MCF 10A (cell line): ENCODE results near the gene HS6ST1. TPM values are rescaled to one million over a fixed set of nuclear protein-coding genes. Genes with fewer than 3 reads are reported as not detected.

Source experiments
- BruUV-seq: library from RNA; stranded (reverse); fragments of 400-500 nt; replicated peaks from 2 replicates; lab custom pipeline; 2021; lab: Mats Ljungman, UMichigan
- CTCF ChIA-PET: fragments of 300-600 bp; sonication (Branson Sonifier 250); formaldehyde crosslinking; extraction: SDS; loops from one replicate; lab custom pipeline; 2021; ENCODE audit warnings: antibody characterized with exemption, inconsistent platforms; lab: Yijun Ruan, JAX
- POLR2A ChIA-PET: fragments of 300-600, 350-650 bp; sonication (Branson Sonifier 250); formaldehyde crosslinking; extraction: SDS; loops from one replicate; lab custom pipeline; 2020; ENCODE audit warnings: antibody characterized with exemption, inconsistent platforms; lab: Yijun Ruan, JAX
- DNase-seq: peaks from one replicate; pipeline ENCODE4 v3.0.0-alpha.2; 2018; ENCODE audit not compliant: unreplicated experiment
- H3K27ac Mint-ChIP-seq: one replicate; pipeline ENCODE4 v1.8.0; 2022; ENCODE audit warnings: mild to moderate bottlenecking, low read depth, mixed read lengths; ENCODE audit not compliant: unreplicated experiment
- H3K27me3 Mint-ChIP-seq: one replicate; pipeline ENCODE4 v1.8.0; 2022; ENCODE audit warnings: mixed read lengths; ENCODE audit not compliant: insufficient read depth, unreplicated experiment
- H3K36me3 Mint-ChIP-seq: one replicate; pipeline ENCODE4 v1.8.0; 2022; ENCODE audit warnings: mild to moderate bottlenecking, moderate library complexity, mixed read lengths; ENCODE audit not compliant: insufficient read depth, unreplicated experiment
- H3K4me1 Mint-ChIP-seq: one replicate; pipeline ENCODE4 v1.8.0; 2022; ENCODE audit warnings: mixed read lengths; ENCODE audit not compliant: insufficient read depth, unreplicated experiment
- H3K4me3 Mint-ChIP-seq: one replicate; pipeline ENCODE4 v1.8.0; 2022; ENCODE audit warnings: mild to moderate bottlenecking, moderate library complexity, mixed read lengths; ENCODE audit not compliant: unreplicated experiment
- H3K9me3 Mint-ChIP-seq: one replicate; pipeline ENCODE4 v1.8.0; 2022; ENCODE audit warnings: mixed read lengths; ENCODE audit not compliant: unreplicated experiment
- CTCF ChIP-seq: fragments of 200-600 bp; IDR thresholded peaks from one replicate; pipeline ENCODE4 v1.8.0; 2022; ENCODE audit warnings: antibody characterized with exemption, mild to moderate bottlenecking; ENCODE audit not compliant: unreplicated experiment
- intact Hi-C: fragments of 100-400 bp; cut with micrococcal nuclease; formaldehyde crosslinking; loops from 2 replicates; pipeline ENCODE4 v1.14.1; 2022
- total RNA-seq: library from RNA; stranded (reverse); gene quantifications from 2 replicates; pipeline ENCODE4 v1.2.3, GENCODE V29; 2022

Gene HS6ST1
- total RNA-seq, 1 experiment from 2014 or later = 9.6 TPM

GRCh38 chr2:128309280-128310093, 9.2 kb downstream of the HS6ST1 start:
- Mint-ChIP-seq H3K27ac (no peak overlapping the region), H3K27me3 (no peaks in the 10 kb centered on the region), H3K36me3 (no peaks in the 10 kb centered on the region), H3K4me1 (peaks cover 26% of the 10 kb centered on the region), H3K4me3 (no peak overlapping the region), H3K9me3 (no peaks in the 10 kb centered on the region)
- ChIA-PET CTCF (interaction anchor here (0.7 to 1.5 kb wide), 3 partner anchors 11 to 427 kb away, joined by 3 to 7 read pairs (median 3); no protein-coding TSS in a partner anchor), POLR2A (interaction anchor here (0.6 to 1.4 kb wide), 2 partner anchors 8 to 16 kb away, joined by 3 to 4 read pairs; no protein-coding TSS in a partner anchor)
- TF ChIP-seq CTCF = no peak
- intact Hi-C loops = loop anchor here (10.0 kb wide), 1 partner anchor 245 kb away; no protein-coding TSS in a partner anchor
- no TSS peak for BruUV-seq
- no peak for DNase-seq

GRCh38 chr2:128308889-128309279, 9.8 kb downstream of the HS6ST1 start:
- no peaks in the 10 kb centered on the region for H3K9me3 Mint-ChIP-seq
- ChIA-PET CTCF (interaction anchor here (1.0 to 1.3 kb wide), 2 partner anchors 9 to 246 kb away, joined by 3 to 5 read pairs; no protein-coding TSS in a partner anchor), POLR2A (interaction anchor here (0.6 to 1.4 kb wide), 3 partner anchors 9 to 218 kb away, joined by 3 to 4 read pairs (median 3); no protein-coding TSS in a partner anchor)
- peaks cover 26% of the 10 kb centered on the region for H3K4me1 Mint-ChIP-seq
- DNase-seq = no peak
- no TSS peak for BruUV-seq
- intact Hi-C loops = loop anchor here (10.0 kb wide), 1 partner anchor 244 kb away; no protein-coding TSS in a partner anchor
- no peaks in the 10 kb centered on the region for H3K27me3 Mint-ChIP-seq
- H3K4me3 Mint-ChIP-seq = no peak overlapping the region
- no peak for TF ChIP-seq CTCF
- no peaks in the 10 kb centered on the region for H3K36me3 Mint-ChIP-seq
- no peak overlapping the region for H3K27ac Mint-ChIP-seq

GRCh38 chr2:128308284-128308731, 10.4 kb downstream of the HS6ST1 start:
- BruUV-seq = no TSS peak
- no peaks in the 10 kb centered on the region for H3K9me3 Mint-ChIP-seq
- H3K4me3 Mint-ChIP-seq = no peak overlapping the region

More at GRCh38 chr2:128308284-128308731, 10.4 kb downstream of the HS6ST1 start:
- CTCF ChIA-PET = interaction anchor here (1.0 kb wide), 1 partner anchor 9 kb away, joined by 5 read pairs; no protein-coding TSS in a partner anchor
- DNase-seq = no peak
- no peak for TF ChIP-seq CTCF
- peaks cover 28% of the 10 kb centered on the region for H3K4me1 Mint-ChIP-seq
- POLR2A ChIA-PET = interaction anchor here (0.6 to 1.4 kb wide), 3 partner anchors 8 to 218 kb away, joined by 3 to 4 read pairs (median 3); no protein-coding TSS in a partner anchor
- H3K27me3 Mint-ChIP-seq = no peaks in the 10 kb centered on the region
- intact Hi-C loops = loop anchor here (10.0 kb wide), 1 partner anchor 244 kb away; no protein-coding TSS in a partner anchor
- H3K27ac Mint-ChIP-seq = no peak overlapping the region
- no peaks in the 10 kb centered on the region for H3K36me3 Mint-ChIP-seq
